Adrenal gland (tissue), 12 donors: ENCODE measurements around the gene SLC43A1. TPM values are rescaled to one million over a fixed set of nuclear protein-coding genes. Genes with fewer than 3 reads are reported as not detected.

Experiments used
- DNase-seq, 7 donors: peaks; one replicate each; pipeline ENCODE4 v3.0.0-alpha.2; 2019 to 2020
- H3K27ac ChIP-seq, 5 donors: fragments of 200-600 bp; sonication (generic) in 4 of 5; 1 replicate in 3 of 5; 2 replicates in 2 of 5; pipeline versions ENCODE4 v1.5.1 to v1.8.0; 2016 to 2020; ENCODE audit warnings: mild to moderate bottlenecking in 1 of 5
- H3K27me3 ChIP-seq: fragments of 200-600 bp; 2 replicates; pipeline ENCODE4 v1.8.0; 2021
- H3K36me3 ChIP-seq, 2 donors: fragments of 200-600 bp; replicated peaks in 1 of 2; 1 replicate in 1 of 2; 2 replicates in 1 of 2; pipeline versions ENCODE4 v1.5.1 to v1.8.0; 2018 to 2022
- H3K4me1 ChIP-seq, 2 donors: fragments of 200-600 bp; replicated peaks in 1 of 2; 1 replicate in 1 of 2; 2 replicates in 1 of 2; pipeline versions ENCODE4 v1.5.1 to v1.8.0; 2018 to 2021
- H3K4me3 ChIP-seq, 4 donors: fragments of 200-600 bp; sonication (generic) in 3 of 4; one replicate each; pipeline ENCODE4 v1.5.1; 2016 to 2018
- H3K9me3 ChIP-seq, 3 donors: fragments of 200-600 bp; sonication (generic) in 1 of 3; replicated peaks in 1 of 3; 1 replicate in 2 of 3; 2 replicates in 1 of 3; pipeline versions ENCODE4 v1.5.1 to v1.8.0; 2016 to 2021
- POLR2A ChIP-seq, 2 donors: fragments of 450-650 bp; IDR thresholded peaks; one replicate each; pipeline ENCODE4 v1.6.1; 2017; ENCODE audit warnings: antibody characterized with exemption in 2 of 2, mild to moderate bottlenecking in 2 of 2, moderate library complexity in 1 of 2
- WGBS, 4 donors: extraction: QIAGEN DNeasy Blood & Tissue Kit in 2 of 4; methylation state at CpG; one replicate each; pipeline versions ENCODE4 v1.1.5 to v1.1.7; 2013 to 2017; 5-methylcytosine and 5-hydroxymethylcytosine counted together
- intact Hi-C, 2 donors: fragments of 100-400 bp; cut with DNase I; formaldehyde crosslinking; loops; one replicate each; pipeline versions ENCODE4 v1.14.1 to v1.15.0; 2022 to 2023
- polyA plus RNA-seq, 3 donors: library from polyadenylated mRNA; stranded (reverse); fragments of 200-250 nt in 2 of 3; fragments of 350-450 nt in 1 of 3; fragmentation: Illumina TruSeq in 1 of 3; extraction: RNeasy Lipid Tissue Mini Kit (QIAGEN cat#74804) in 1 of 3; gene quantifications; one replicate each; pipeline ENCODE4 v1.2.3, GENCODE V29; 2013 to 2014
- total RNA-seq, 9 donors: library from RNA; depleted of rRNA in 4 of 9; stranded (reverse); fragments of >200 nt in 4 of 9; fragments of 120-200 nt in 1 of 9; fragmentation: NEBNext Ultra II Directional in 1 of 9; extraction: Animal tissue kit (Norgen Biotek cat#: 25700) in 1 of 9; gene quantifications; one replicate each; pipeline versions ENCODE4 v1.1.0 to v1.2.4, GENCODE V29; 2013 to 2023
- TF ChIP-seq, protein P1 (sequence below), 6 experiments: fragments of 450-650 bp in 4 of 6; fragments of 200-600 bp in 2 of 6; sonication (generic) in 1 of 6; IDR thresholded peaks; 1 replicate in 5 of 6; 2 replicates in 1 of 6; pipeline versions ENCODE4 v1.5.1 to v1.8.0; 2016 to 2021; ENCODE audit warnings: antibody characterized with exemption in 6 of 6, mild to moderate bottlenecking in 2 of 6, moderate library complexity in 1 of 6
- donor health status: healthy with polysubstance abuse.
- donor health status: Bipolar disorder and iron deficiency.
- donor health status: DM: yes; HTN: yes; CAD: no.
- donor health status: DM: no; HTN: no; CAD: no.
- donor health status: DM: no; HTN: no; CAD: no.
- donor health status: DM: yes; HTN: yes; CAD: no.

Gene SLC43A1
- total and polyA plus RNA-seq, 12 donors, result 3.8 to 32.3 (median 22.9) TPM

DNA sequence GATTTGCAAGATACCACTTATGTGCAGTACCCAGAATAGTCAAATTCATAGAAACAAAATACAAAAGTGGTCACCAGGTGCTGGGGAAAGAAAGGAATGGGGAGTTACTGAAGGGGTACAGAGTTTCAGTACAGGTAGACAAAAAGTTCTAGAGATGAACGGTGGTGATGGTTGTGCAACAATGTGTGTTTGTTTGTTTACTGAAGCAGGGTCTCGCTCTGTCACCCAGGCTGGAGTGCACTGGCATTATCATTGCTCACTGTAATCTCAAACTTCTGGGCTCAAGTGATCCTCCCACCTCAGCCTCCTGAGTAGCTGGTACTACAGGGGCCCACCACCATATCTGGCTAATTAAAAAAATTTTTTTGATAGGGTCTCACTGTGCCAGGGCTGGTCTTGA, 39.9 kb upstream of the SLC43A1 start:
- Histone ChIP-seq H3K4me1 (no peaks in the 10 kb centered on the region), H3K27ac (no peak overlapping the region), H3K4me3 (no peak overlapping the region), H3K27me3 (no peaks in the 10 kb centered on the region), H3K9me3 (no peaks in the 10 kb centered on the region), H3K36me3 (peaks cover 0 to 94% of the 10 kb centered on the region in 2 donors)
- TF ChIP-seq, protein P1, sequence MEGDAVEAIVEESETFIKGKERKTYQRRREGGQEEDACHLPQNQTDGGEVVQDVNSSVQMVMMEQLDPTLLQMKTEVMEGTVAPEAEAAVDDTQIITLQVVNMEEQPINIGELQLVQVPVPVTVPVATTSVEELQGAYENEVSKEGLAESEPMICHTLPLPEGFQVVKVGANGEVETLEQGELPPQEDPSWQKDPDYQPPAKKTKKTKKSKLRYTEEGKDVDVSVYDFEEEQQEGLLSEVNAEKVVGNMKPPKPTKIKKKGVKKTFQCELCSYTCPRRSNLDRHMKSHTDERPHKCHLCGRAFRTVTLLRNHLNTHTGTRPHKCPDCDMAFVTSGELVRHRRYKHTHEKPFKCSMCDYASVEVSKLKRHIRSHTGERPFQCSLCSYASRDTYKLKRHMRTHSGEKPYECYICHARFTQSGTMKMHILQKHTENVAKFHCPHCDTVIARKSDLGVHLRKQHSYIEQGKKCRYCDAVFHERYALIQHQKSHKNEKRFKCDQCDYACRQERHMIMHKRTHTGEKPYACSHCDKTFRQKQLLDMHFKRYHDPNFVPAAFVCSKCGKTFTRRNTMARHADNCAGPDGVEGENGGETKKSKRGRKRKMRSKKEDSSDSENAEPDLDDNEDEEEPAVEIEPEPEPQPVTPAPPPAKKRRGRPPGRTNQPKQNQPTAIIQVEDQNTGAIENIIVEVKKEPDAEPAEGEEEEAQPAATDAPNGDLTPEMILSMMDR (IDR thresholded peaks at IDR 0.05), result no peak
- TF ChIP-seq POLR2A (IDR thresholded peaks at IDR 0.05), result no peak
- intact Hi-C loops, result no loop called here
- DNase-seq, result no peak
- WGBS, 4 donors, result 82 to 99% (median 96%) methylated on average over 2 of the region's 2 CpGs

DNA sequence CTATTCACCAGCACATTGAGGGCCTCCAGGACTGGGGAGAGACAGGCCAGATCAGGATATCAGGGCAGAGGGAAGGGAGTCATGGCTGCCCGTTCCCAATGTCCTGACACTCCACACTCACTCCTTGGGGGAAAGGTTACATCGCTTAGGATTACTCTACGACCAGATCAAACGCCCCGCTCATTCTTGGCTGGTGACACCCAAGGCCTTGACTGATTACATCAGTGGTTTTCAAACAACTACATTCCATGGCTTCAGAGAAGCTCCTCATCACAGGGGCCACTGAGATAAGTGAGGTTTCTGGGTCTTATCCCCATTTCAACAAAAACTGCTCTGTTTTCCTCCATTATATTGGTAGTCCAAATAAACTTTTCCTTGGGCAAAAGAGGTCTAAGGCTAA, 37.0 kb upstream of the SLC43A1 start:
- H3K4me1 ChIP-seq, result peaks cover 0 to 3% of the 10 kb centered on the region in 2 donors
- TF ChIP-seq POLR2A (IDR thresholded peaks at IDR 0.05), result no peak
- TF ChIP-seq, protein P1 (IDR thresholded peaks at IDR 0.05), result no peak
- H3K4me3 ChIP-seq, result no peak overlapping the region
- H3K27me3 ChIP-seq, result no peaks in the 10 kb centered on the region
- no peak overlapping the region for H3K27ac ChIP-seq
- DNase-seq, result peak in 1 of 7 donors; percentile 29
- intact Hi-C loops, result no loop called here
- 77 to 81% (median 80%) methylated on average over 5 of the region's 5 CpGs for WGBS, 4 donors
- H3K9me3 ChIP-seq, result no peaks in the 10 kb centered on the region
- peaks cover 0 to 81% of the 10 kb centered on the region in 2 donors for H3K36me3 ChIP-seq

DNA sequence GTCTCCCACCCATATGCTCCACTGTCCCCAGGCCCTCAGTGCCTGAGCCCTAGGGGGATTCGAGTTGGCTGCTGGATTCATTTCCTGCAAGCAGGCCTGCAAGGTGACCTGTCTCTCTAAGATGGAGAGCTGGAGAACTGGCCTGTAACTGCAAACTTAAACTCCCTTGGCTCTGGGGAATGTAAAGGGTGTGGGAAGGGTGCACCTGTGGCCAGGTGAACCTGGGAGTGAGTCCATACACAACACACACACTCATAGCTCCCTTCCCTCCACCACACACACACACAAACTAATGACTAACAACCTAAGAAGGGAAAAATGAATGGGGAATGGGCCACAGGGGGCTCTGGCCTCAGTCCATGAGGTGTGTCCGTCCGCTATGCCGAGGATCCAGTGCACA, 36.4 kb upstream of the SLC43A1 start:
- Histone ChIP-seq H3K27ac (no peak overlapping the region), H3K4me1 (peaks cover 0 to 8% of the 10 kb centered on the region in 2 donors), H3K9me3 (no peaks in the 10 kb centered on the region), H3K36me3 (peaks cover 0 to 78% of the 10 kb centered on the region in 2 donors), H3K4me3 (no peak overlapping the region), H3K27me3 (no peaks in the 10 kb centered on the region)
- no peak for DNase-seq
- 86 to 92% (median 91%) methylated on average over 3 to 4 of the region's 4 CpGs for WGBS, 4 donors
- intact Hi-C loops, result no loop called here
- TF ChIP-seq, protein P1 (IDR thresholded peaks at IDR 0.05), result no peak
- TF ChIP-seq POLR2A (IDR thresholded peaks at IDR 0.05), result no peak

DNA sequence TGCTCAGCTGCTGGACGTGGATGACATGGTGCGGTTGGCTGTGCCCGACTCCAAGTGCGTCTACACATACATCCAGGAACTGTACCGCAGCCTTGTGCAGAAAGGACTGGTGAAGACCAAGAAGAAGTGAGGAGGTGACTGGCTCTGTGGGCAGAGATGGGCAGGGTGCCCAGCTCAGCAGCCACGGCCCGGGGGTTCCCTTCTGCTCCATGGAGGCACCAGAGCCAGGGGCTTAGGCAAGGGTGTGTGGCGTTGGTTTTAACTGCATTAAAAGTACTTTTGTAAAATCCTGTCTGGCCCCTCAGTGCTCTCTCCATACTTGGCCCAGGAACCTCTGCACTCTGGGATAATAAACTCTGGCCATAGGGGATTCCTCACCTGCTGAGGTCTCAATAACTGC, 34.5 kb upstream of the SLC43A1 start:
- no peaks in the 10 kb centered on the region for H3K27me3 ChIP-seq
- TF ChIP-seq POLR2A (IDR thresholded peaks at IDR 0.05), result no peak
- TF ChIP-seq, protein P1 (IDR thresholded peaks at IDR 0.05), result no peak
- intact Hi-C loops, result no loop called here
- peaks cover 0 to 8% of the 10 kb centered on the region in 2 donors for H3K4me1 ChIP-seq
- DNase-seq, result no peak
- peaks cover 0 to 58% of the 10 kb centered on the region in 2 donors for H3K36me3 ChIP-seq
- WGBS, 4 donors, result 78 to 97% (median 91%) methylated on average over 8 of the region's 8 CpGs
- H3K4me3 ChIP-seq, result no peak overlapping the region
- no peak overlapping the region for H3K27ac ChIP-seq
- no peaks in the 10 kb centered on the region for H3K9me3 ChIP-seq
